K562 (cell line): ENCODE measurements around the gene PCBD1. TPM values are rescaled to one million over a fixed set of nuclear protein-coding genes. Genes with fewer than 3 reads are reported as not detected.

ENCODE experiments used
- CCNT2 ChIP-seq: IDR thresholded peaks from 2 replicates; pipeline ENCODE4 v1.6.1; 2011; ENCODE audit warnings: borderline replicate concordance, low read depth, mild to moderate bottlenecking, moderate library complexity, mixed read lengths, low read length; ENCODE audit not compliant: insufficient read length; ENCODE audit errors: extremely low read depth
- E2F3 ChIP-seq: fragments of 250-450 bp; sonication (Bioruptor Pico); IDR thresholded peaks from 2 replicates; pipeline ENCODE4 v1.4.0; 2020; ENCODE audit warnings: mild to moderate bottlenecking
- HDAC3 ChIP-seq: fragments of 450-650 bp; IDR thresholded peaks from 2 replicates; pipeline ENCODE4 v1.6.1; 2018; ENCODE audit warnings: borderline replicate concordance, mild to moderate bottlenecking, moderate library complexity; ENCODE audit not compliant: partially characterized antibody
- HMG20A ChIP-seq: fragments of 450-650 bp; formaldehyde crosslinking; conservative IDR thresholded peaks from 2 replicates; pipeline ENCODE4 v1.4.0; 2020; ENCODE audit warnings: mild to moderate bottlenecking, mixed read lengths
- ILF3 ChIP-seq: fragments of 450-650 bp; IDR thresholded peaks from 2 replicates; pipeline ENCODE4 v1.6.1; 2018; ENCODE audit warnings: antibody characterized with exemption, mild to moderate bottlenecking, moderate library complexity, borderline replicate concordance
- NR2C1 ChIP-seq, 2 experiments: fragments of 450-650 bp; IDR thresholded peaks; 2 replicates each; pipeline ENCODE4 v1.6.1; 2017; ENCODE audit warnings: mild to moderate bottlenecking in 2 of 2, antibody characterized with exemption in 1 of 2, inconsistent platforms in 1 of 2, missing compliant biosample characterization in 1 of 2, missing genetic modification characterization in 1 of 2
- RAD51 ChIP-seq: fragments of 450-650 bp; IDR thresholded peaks from 2 replicates; pipeline ENCODE4 v1.7.1; 2016; ENCODE audit warnings: low read depth, mild to moderate bottlenecking, borderline replicate concordance
- SAFB ChIP-seq: fragments of 200-400 bp; formaldehyde crosslinking; IDR thresholded peaks from 2 replicates; pipeline ENCODE4 v1.6.1; 2017; ENCODE audit warnings: low read depth, low read length, borderline replicate concordance
- SMARCE1 ChIP-seq: fragments of 450-650 bp; IDR thresholded peaks from 2 replicates; pipeline ENCODE4 v1.7.1; 2016; ENCODE audit warnings: mild to moderate bottlenecking
- ZNF140 ChIP-seq: fragments of 250-450 bp; sonication (Bioruptor Pico); IDR thresholded peaks from 2 replicates; pipeline ENCODE4 v1.8.0; 2021; ENCODE audit warnings: moderate library complexity, mild to moderate bottlenecking, inconsistent platforms
- ZNF232 ChIP-seq: sonication (generic); formaldehyde crosslinking; IDR thresholded peaks from 2 replicates; pipeline ENCODE4 v1.8.0; 2022; ENCODE audit warnings: mild to moderate bottlenecking, missing genetic modification reagents
- ZNF316 ChIP-seq: fragments of 450-650 bp; IDR thresholded peaks from 2 replicates; pipeline ENCODE4 v1.6.1; 2016
- ZNF551 ChIP-seq: fragments of 250-450 bp; sonication (Bioruptor Pico); IDR thresholded peaks from 2 replicates; pipeline ENCODE4 v1.5.0; 2021; ENCODE audit warnings: mild to moderate bottlenecking, moderate library complexity
- polyA plus RNA-seq, 8 experiments: library from polyadenylated mRNA; depleted of rRNA in 4 of 8; stranded (reverse) in 5 of 8; unstranded in 3 of 8; fragments of >200 nt; fragmentation: Nextera tagmentation in 2 of 8; fragmentation: Illumina TruSeq in 1 of 8; extraction: Ambion mirVana in 2 of 8; extraction: Trizol in 1 of 8; gene quantifications; 2 replicates each; pipeline versions ENCODE4 v1.2.1 to v1.2.3, GENCODE V29; 2011 to 2014; ENCODE audit warnings: inconsistent platforms in 1 of 8, missing spikeins in 1 of 8
- total RNA-seq, 7 experiments: library from RNA; depleted of rRNA in 6 of 7; stranded (reverse); fragments of >200 nt in 6 of 7; fragmentation: Illumina TruSeq in 2 of 7; extraction: Trizol in 2 of 7; gene quantifications; 2 replicates each; pipeline versions ENCODE4 v1.2.1 to v1.2.3, GENCODE V29; 2011 to 2021; ENCODE audit warnings: low replicate concordance in 1 of 7
- TF ChIP-seq, protein P1 (sequence below): fragments of 450-650 bp; IDR thresholded peaks from 2 replicates; pipeline ENCODE4 v1.6.1; 2016; ENCODE audit warnings: borderline replicate concordance
- TF ChIP-seq, protein P2 (sequence below), 2 experiments: fragments of 450-650 bp; conservative IDR thresholded peaks; 2 replicates each; pipeline ENCODE4 v1.6.1; 2017; ENCODE audit warnings: mild to moderate bottlenecking in 2 of 2, moderate library complexity in 2 of 2
- TF ChIP-seq, protein P3 (sequence below), 2 experiments: fragments of 450-650 bp; IDR thresholded peaks; 2 replicates each; pipeline ENCODE4 v1.6.1; 2016
- TF ChIP-seq, protein P4 (sequence below): sonication (generic); formaldehyde crosslinking; IDR thresholded peaks from 2 replicates; pipeline ENCODE4 v1.8.1; 2023; ENCODE audit warnings: mild to moderate bottlenecking, missing genetic modification reagents, moderate library complexity
- TF ChIP-seq, protein P5 (sequence below): sonication (generic); formaldehyde crosslinking; IDR thresholded peaks from 2 replicates; pipeline ENCODE4 v1.8.1; 2023; ENCODE audit warnings: mild to moderate bottlenecking, missing genetic modification reagents

The PCBD1 gene
- total and polyA plus RNA-seq, 9 of the 15 experiments (the other 6 are each of a cell fraction or from before 2014, with no cell fraction given) = 14.6 to 109 (median 57.0) TPM

DNA sequence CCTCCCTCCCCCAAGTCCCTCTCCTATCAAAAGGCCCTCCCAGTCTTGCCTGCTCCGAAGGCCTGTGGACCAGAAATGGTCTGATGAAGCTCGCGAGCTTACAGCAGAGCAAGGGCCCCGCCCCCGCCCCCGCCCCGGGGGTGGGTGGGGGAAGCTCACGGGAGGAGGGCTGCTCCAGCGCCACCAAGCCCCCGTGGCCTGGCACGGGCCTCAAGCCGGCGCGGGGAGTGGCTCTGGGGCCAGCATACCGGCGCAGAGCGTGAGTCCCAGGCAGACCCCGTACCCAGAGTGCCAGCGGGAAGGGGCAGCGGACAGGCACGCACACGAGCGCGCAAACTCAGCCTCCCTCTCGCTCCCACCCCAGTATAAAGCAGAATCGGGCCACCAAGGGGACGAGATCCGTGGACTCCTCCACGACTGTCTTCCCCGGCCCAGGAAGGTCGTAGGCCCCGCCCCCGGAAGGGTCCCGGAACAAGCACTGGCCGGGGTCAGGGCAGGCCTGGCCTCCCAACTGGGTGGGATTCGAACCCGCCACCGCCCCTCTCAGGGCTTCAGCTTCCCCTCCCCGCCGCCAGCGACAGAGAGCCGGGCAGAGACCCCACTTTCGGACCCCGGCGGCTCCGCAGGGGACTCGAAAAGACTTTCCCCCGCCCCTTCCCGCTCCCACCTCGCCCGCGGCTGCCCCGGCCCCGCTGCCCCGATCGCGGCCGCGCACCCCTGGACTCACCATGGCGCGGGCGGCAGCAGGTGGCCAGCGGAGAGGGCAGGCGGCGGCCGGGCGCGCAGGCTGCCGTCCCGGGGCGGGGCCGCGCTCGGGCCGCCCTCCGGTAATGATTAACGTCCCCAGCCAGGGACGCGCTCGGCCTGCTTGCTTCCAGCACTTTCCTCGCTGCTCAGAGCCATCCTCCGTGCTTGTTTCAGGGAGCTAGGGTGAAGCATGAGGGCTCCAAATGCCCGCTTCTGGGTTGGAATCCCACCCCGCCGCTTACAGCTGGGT, at the start of gene PCBD1 (continued):
- TF ChIP-seq NR2C1 (IDR thresholded peaks at IDR 0.05) (no peak), NR2C1 (tag; IDR thresholded peaks at IDR 0.05) (no peak), SAFB (peak; percentile 35; the same call in 1 of the 2 replicates), ZNF316 (no peak), HMG20A (CRISPR knock-in tag) (no peak), ZNF140 (CRISPR knock-in tag) (no peak), E2F3 (CRISPR knock-in tag) (no peak), HDAC3 (no peak), ZNF232 (CRISPR knock-in tag) (0 out of 2 replicates have a peak, but pooled peaks have one; percentile 12), ZNF551 (CRISPR knock-in tag) (no peak), SMARCE1 (0 out of 2 replicates have a peak, but pooled peaks have one; percentile 11), RAD51 (no peak), CCNT2 (peak; percentile 56), ILF3 (no peak)
- TF ChIP-seq, protein P1, sequence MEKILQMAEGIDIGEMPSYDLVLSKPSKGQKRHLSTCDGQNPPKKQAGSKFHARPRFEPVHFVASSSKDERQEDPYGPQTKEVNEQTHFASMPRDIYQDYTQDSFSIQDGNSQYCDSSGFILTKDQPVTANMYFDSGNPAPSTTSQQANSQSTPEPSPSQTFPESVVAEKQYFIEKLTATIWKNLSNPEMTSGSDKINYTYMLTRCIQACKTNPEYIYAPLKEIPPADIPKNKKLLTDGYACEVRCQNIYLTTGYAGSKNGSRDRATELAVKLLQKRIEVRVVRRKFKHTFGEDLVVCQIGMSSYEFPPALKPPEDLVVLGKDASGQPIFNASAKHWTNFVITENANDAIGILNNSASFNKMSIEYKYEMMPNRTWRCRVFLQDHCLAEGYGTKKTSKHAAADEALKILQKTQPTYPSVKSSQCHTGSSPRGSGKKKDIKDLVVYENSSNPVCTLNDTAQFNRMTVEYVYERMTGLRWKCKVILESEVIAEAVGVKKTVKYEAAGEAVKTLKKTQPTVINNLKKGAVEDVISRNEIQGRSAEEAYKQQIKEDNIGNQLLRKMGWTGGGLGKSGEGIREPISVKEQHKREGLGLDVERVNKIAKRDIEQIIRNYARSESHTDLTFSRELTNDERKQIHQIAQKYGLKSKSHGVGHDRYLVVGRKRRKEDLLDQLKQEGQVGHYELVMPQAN = no peak
- TF ChIP-seq, protein P2, sequence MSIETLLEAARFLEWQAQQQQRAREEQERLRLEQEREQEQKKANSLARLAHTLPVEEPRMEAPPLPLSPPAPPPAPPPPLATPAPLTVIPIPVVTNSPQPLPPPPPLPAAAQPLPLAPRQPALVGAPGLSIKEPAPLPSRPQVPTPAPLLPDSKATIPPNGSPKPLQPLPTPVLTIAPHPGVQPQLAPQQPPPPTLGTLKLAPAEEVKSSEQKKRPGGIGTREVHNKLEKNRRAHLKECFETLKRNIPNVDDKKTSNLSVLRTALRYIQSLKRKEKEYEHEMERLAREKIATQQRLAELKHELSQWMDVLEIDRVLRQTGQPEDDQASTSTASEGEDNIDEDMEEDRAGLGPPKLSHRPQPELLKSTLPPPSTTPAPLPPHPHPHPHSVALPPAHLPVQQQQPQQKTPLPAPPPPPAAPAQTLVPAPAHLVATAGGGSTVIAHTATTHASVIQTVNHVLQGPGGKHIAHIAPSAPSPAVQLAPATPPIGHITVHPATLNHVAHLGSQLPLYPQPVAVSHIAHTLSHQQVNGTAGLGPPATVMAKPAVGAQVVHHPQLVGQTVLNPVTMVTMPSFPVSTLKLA (conservative IDR thresholded peaks at IDR 0.05) = peak in 1 of 2 experiments; percentile 61; a peak in 2 of 4 replicates
- TF ChIP-seq, protein P3, sequence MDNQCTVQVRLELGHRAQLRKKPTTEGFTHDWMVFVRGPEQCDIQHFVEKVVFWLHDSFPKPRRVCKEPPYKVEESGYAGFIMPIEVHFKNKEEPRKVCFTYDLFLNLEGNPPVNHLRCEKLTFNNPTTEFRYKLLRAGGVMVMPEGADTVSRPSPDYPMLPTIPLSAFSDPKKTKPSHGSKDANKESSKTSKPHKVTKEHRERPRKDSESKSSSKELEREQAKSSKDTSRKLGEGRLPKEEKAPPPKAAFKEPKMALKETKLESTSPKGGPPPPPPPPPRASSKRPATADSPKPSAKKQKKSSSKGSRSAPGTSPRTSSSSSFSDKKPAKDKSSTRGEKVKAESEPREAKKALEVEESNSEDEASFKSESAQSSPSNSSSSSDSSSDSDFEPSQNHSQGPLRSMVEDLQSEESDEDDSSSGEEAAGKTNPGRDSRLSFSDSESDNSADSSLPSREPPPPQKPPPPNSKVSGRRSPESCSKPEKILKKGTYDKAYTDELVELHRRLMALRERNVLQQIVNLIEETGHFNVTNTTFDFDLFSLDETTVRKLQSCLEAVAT (IDR thresholded peaks at IDR 0.05) = no peak
- TF ChIP-seq, protein P4, sequence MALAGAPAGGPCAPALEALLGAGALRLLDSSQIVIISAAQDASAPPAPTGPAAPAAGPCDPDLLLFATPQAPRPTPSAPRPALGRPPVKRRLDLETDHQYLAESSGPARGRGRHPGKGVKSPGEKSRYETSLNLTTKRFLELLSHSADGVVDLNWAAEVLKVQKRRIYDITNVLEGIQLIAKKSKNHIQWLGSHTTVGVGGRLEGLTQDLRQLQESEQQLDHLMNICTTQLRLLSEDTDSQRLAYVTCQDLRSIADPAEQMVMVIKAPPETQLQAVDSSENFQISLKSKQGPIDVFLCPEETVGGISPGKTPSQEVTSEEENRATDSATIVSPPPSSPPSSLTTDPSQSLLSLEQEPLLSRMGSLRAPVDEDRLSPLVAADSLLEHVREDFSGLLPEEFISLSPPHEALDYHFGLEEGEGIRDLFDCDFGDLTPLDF (CRISPR knock-in tag) = no peak
- TF ChIP-seq, protein P5, sequence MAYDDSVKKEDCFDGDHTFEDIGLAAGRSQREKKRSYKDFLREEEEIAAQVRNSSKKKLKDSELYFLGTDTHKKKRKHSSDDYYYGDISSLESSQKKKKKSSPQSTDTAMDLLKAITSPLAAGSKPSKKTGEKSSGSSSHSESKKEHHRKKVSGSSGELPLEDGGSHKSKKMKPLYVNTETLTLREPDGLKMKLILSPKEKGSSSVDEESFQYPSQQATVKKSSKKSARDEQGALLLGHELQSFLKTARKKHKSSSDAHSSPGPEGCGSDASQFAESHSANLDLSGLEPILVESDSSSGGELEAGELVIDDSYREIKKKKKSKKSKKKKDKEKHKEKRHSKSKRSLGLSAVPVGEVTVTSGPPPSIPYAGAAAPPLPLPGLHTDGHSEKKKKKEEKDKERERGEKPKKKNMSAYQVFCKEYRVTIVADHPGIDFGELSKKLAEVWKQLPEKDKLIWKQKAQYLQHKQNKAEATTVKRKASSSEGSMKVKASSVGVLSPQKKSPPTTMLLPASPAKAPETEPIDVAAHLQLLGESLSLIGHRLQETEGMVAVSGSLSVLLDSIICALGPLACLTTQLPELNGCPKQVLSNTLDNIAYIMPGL = no peak
